HFFc6 (cell line): Measurements from ENCODE around the gene CELSR1. TPM values are rescaled to one million over a fixed set of nuclear protein-coding genes. Genes with fewer than 3 reads are reported as not detected.

Source experiments
- DNase-seq: peaks from one replicate; pipeline ENCODE4 v3.0.0-alpha.2; 2018
- H3K27ac Mint-ChIP-seq: 2 replicates; pipeline ENCODE4 v1.8.0; 2020; ENCODE audit warnings: mild to moderate bottlenecking, mixed read lengths
- H3K27me3 Mint-ChIP-seq: 2 replicates; pipeline ENCODE4 v1.8.0; 2021; ENCODE audit warnings: mild to moderate bottlenecking, moderate library complexity, mixed read lengths; ENCODE audit not compliant: insufficient read depth
- H3K36me3 Mint-ChIP-seq: 2 replicates; pipeline ENCODE4 v1.8.0; 2021; ENCODE audit warnings: low read depth, mixed read lengths
- H3K4me1 Mint-ChIP-seq: 2 replicates; pipeline ENCODE4 v1.8.0; 2020; ENCODE audit warnings: low read depth, mixed read lengths
- H3K4me3 Mint-ChIP-seq: 2 replicates; pipeline ENCODE4 v1.8.0; 2020; ENCODE audit warnings: mild to moderate bottlenecking, moderate library complexity, mixed read lengths
- H3K9me3 Mint-ChIP-seq: 2 replicates; pipeline ENCODE4 v1.8.0; 2020; ENCODE audit warnings: mild to moderate bottlenecking, mixed read lengths
- CTCF ChIP-seq: fragments of 200-600 bp; sonication (generic); IDR thresholded peaks from 2 replicates; pipeline ENCODE4 v1.5.0; 2021; ENCODE audit warnings: antibody characterized with exemption, mild to moderate bottlenecking
- total RNA-seq, 6 experiments: library from RNA; stranded (reverse); fragmentation: NEBNext Ultra II Directional; extraction: Animal tissue kit (Norgen Biotek cat#: 25700); gene quantifications; 2 replicates in 1 of 6; 3 replicates in 5 of 6; pipeline ENCODE4 v1.2.3, GENCODE V29; 2021

Gene CELSR1
- total RNA-seq, 6 experiments from 2014 or later, result 4.7 to 8.2 (median 6.5) TPM

- H3K36me3 Mint-ChIP-seq, result peaks cover 25% of the 10 kb centered on the region
- H3K4me1 Mint-ChIP-seq, result peaks cover 4% of the 10 kb centered on the region; the same call in 1 of the 2 replicates
- no peak for TF ChIP-seq CTCF
- H3K4me3 Mint-ChIP-seq, result no peak overlapping the region
- no peak for DNase-seq
- no peak overlapping the region for H3K27ac Mint-ChIP-seq
- H3K27me3 Mint-ChIP-seq, result peaks cover 4% of the 10 kb centered on the region; the same call in 1 of the 2 replicates
- H3K9me3 Mint-ChIP-seq, result peaks cover 12% of the 10 kb centered on the region
These were observed 158.9 kb downstream of the CELSR1 start for GRCh38 chr22:46378426-46379065.

DNA sequence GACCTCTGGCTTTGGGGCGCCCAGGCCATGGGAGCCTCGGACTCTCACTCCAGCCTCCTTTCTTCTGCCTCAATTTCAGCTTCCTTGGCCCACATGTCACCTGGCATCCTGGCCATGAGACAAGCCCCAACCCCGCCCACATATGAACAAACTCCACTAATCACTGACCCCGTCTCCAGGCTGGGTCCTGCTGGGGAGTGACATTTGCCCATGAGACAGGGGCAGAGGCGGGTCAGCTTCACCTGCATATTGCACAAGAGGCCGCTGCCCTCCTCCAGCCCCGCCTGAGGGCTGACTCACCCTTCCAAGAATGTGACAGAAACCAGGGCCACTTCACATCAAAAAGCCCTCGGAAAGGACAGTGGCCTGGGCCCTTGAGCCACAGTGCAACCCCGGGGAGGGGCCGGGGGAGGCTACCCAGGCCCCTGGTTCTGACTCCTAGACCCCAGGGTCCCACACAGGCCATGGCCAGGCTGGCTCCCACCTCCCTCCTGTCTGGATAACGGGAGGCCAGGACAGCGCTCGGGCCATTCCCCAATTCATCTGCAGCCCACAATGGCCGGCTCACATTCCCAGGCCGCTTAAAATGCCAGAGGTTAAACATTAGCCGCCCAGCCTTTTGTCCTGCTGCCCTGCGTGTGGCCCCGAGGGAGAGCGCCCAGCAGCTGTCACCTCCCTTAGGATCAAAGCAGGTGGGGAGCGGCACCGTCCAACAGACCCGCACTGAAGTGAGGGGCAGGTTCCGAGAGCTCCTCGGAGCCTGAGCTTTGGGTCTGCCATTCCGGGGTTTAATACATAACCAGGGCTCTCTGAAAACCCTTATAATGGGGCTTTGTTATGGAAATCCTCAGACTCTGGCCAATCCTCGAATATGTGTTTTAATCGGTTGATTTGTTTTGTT lies 159.6 kb downstream of the CELSR1 start:
- peaks cover 4% of the 10 kb centered on the region; the same call in 1 of the 2 replicates for H3K4me1 Mint-ChIP-seq
- peaks cover 23% of the 10 kb centered on the region for H3K36me3 Mint-ChIP-seq
- no peak overlapping the region for H3K4me3 Mint-ChIP-seq
- TF ChIP-seq CTCF, result no peak
- no peak overlapping the region for H3K27ac Mint-ChIP-seq
- no peak for DNase-seq
- H3K27me3 Mint-ChIP-seq, result peaks cover 4% of the 10 kb centered on the region; the same call in 1 of the 2 replicates
- H3K9me3 Mint-ChIP-seq, result peaks cover 12% of the 10 kb centered on the region

GRCh38 chr22:46376908-46377524 lies 160.4 kb downstream of the CELSR1 start:
- no peak for TF ChIP-seq CTCF
- no peak for DNase-seq
- H3K27ac Mint-ChIP-seq, result no peak overlapping the region
- H3K4me1 Mint-ChIP-seq, result peaks cover 4% of the 10 kb centered on the region; the same call in 1 of the 2 replicates
- H3K27me3 Mint-ChIP-seq, result peaks cover 4% of the 10 kb centered on the region; the same call in 1 of the 2 replicates
- H3K9me3 Mint-ChIP-seq, result peaks cover 12% of the 10 kb centered on the region
- H3K36me3 Mint-ChIP-seq, result peaks cover 18% of the 10 kb centered on the region
- no peak overlapping the region for H3K4me3 Mint-ChIP-seq

- Mint-ChIP-seq H3K36me3 (peaks cover 18% of the 10 kb centered on the region), H3K4me1 (peaks cover 4% of the 10 kb centered on the region; the same call in 1 of the 2 replicates), H3K27me3 (peaks cover 3% of the 10 kb centered on the region; the same call in 1 of the 2 replicates), H3K4me3 (no peak overlapping the region), H3K27ac (no peak overlapping the region), H3K9me3 (peaks cover 12% of the 10 kb centered on the region)
- no peak for DNase-seq
- no peak for TF ChIP-seq CTCF
These were observed 161.3 kb downstream of the CELSR1 start for GRCh38 chr22:46376111-46376510.

- Mint-ChIP-seq H3K27me3 (peaks cover 1% of the 10 kb centered on the region; the same call in 1 of the 2 replicates), H3K9me3 (peaks cover 12% of the 10 kb centered on the region), H3K4me1 (peaks cover 4% of the 10 kb centered on the region; the same call in 1 of the 2 replicates), H3K27ac (no peak overlapping the region), H3K36me3 (peaks cover 18% of the 10 kb centered on the region), H3K4me3 (no peak overlapping the region)
- no peak for DNase-seq
- TF ChIP-seq CTCF, result no peak
These were observed 162.6 kb downstream of the CELSR1 start for GRCh38 chr22:46374663-46375474.
